H9 (cell line): ENCODE results near the gene EML1. TPM values are rescaled to one million over a fixed set of nuclear protein-coding genes. Genes with fewer than 3 reads are reported as not detected.

Source experiments
- DNase-seq: peaks from one replicate; pipeline ENCODE4 v3.0.0-alpha.2; 2017
- H2AFZ ChIP-seq: one replicate; pipeline ENCODE4 v1.6.1; 2013; ENCODE audit warnings: mild to moderate bottlenecking, low read length, control low read depth, moderate library complexity
- H2AK5ac ChIP-seq: 2 replicates; pipeline ENCODE4 v1.6.1; 2013; ENCODE audit warnings: low read length, control low read depth, mixed read lengths; ENCODE audit not compliant: insufficient read length
- H2BK120ac ChIP-seq: one replicate; pipeline ENCODE4 v1.6.1; 2013; ENCODE audit warnings: low read depth, mild to moderate bottlenecking, low read length, control low read depth, inconsistent platforms; ENCODE audit not compliant: poor library complexity, severe bottlenecking
- H2BK12ac ChIP-seq: 2 replicates; pipeline ENCODE4 v1.6.1; 2013; ENCODE audit warnings: low read length, control low read depth, mixed read lengths, low read depth; ENCODE audit not compliant: insufficient read length
- H2BK15ac ChIP-seq: 2 replicates; pipeline ENCODE4 v1.6.1; 2013; ENCODE audit warnings: low read depth, low read length, control low read depth
- H2BK20ac ChIP-seq: one replicate; pipeline ENCODE4 v1.6.1; 2013; ENCODE audit warnings: low read depth, mild to moderate bottlenecking, low read length, control low read depth, inconsistent platforms; ENCODE audit not compliant: poor library complexity, severe bottlenecking
- H2BK5ac ChIP-seq: 2 replicates; pipeline ENCODE4 v1.6.1; 2013; ENCODE audit warnings: low read length, control low read depth, mixed read lengths; ENCODE audit not compliant: insufficient read length
- H3K14ac ChIP-seq: 2 replicates; pipeline ENCODE4 v1.6.1; 2013; ENCODE audit warnings: low read length, control low read depth; ENCODE audit not compliant: insufficient read depth
- H3K18ac ChIP-seq: 2 replicates; pipeline ENCODE4 v1.6.1; 2013; ENCODE audit warnings: low read depth, mild to moderate bottlenecking, mixed read lengths, low read length, control low read depth; ENCODE audit not compliant: insufficient read length
- H3K23ac ChIP-seq: 2 replicates; pipeline ENCODE4 v1.6.1; 2013; ENCODE audit warnings: low read length, control low read depth, mixed read lengths, low read depth; ENCODE audit not compliant: insufficient read length
- H3K23me2 ChIP-seq: 2 replicates; pipeline ENCODE4 v1.6.1; 2013; ENCODE audit warnings: low read depth, mild to moderate bottlenecking, mixed read lengths, low read length, control low read depth; ENCODE audit not compliant: insufficient read length, poor library complexity, severe bottlenecking
- H3K27ac ChIP-seq: 2 replicates; pipeline ENCODE4 v1.5.1; 2013; ENCODE audit warnings: low read length, control low read depth, mixed read lengths, low read depth; ENCODE audit not compliant: insufficient read length
- H3K27me3 ChIP-seq: 2 replicates; pipeline ENCODE4 v1.6.1; 2013; ENCODE audit warnings: low read length, control low read depth, inconsistent platforms; ENCODE audit not compliant: insufficient read depth
- H3K4ac ChIP-seq: 2 replicates; pipeline ENCODE4 v1.6.1; 2013; ENCODE audit warnings: low read depth, mild to moderate bottlenecking, control low read depth, inconsistent platforms, low read length, moderate library complexity
- H3K4me1 ChIP-seq: 2 replicates; pipeline ENCODE4 v1.6.1; 2013; ENCODE audit warnings: low read length, control low read depth, inconsistent platforms; ENCODE audit not compliant: insufficient read depth
- H3K4me2 ChIP-seq: 2 replicates; pipeline ENCODE4 v1.6.1; 2013; ENCODE audit warnings: low read length, control low read depth, mixed read lengths; ENCODE audit not compliant: insufficient read length, insufficient read depth
- H3K56ac ChIP-seq: 2 replicates; pipeline ENCODE4 v1.6.1; 2013; ENCODE audit warnings: low read depth, mild to moderate bottlenecking, mixed read lengths, low read length, control low read depth; ENCODE audit not compliant: insufficient read length
- H3K79me1 ChIP-seq: 2 replicates; pipeline ENCODE4 v1.6.1; 2013; ENCODE audit warnings: low read depth, mild to moderate bottlenecking, moderate library complexity, low read length, control low read depth, inconsistent platforms; ENCODE audit not compliant: insufficient read depth, poor library complexity, severe bottlenecking
- H3K79me2 ChIP-seq: 2 replicates; pipeline ENCODE4 v1.6.1; 2013; ENCODE audit warnings: low read length, control low read depth, inconsistent platforms; ENCODE audit not compliant: insufficient read depth
- H3K9ac ChIP-seq: 2 replicates; pipeline ENCODE4 v1.6.1; 2013; ENCODE audit warnings: low read length, control low read depth, mixed read lengths; ENCODE audit not compliant: insufficient read length; ENCODE audit errors: extremely low read depth
- H3K9me3 ChIP-seq: one replicate; pipeline ENCODE4 v1.6.1; 2013; ENCODE audit warnings: low read depth, low read length, inconsistent platforms; ENCODE audit not compliant: control insufficient read depth
- H3T11ph ChIP-seq: one replicate; pipeline ENCODE4 v1.6.1; 2013; ENCODE audit warnings: mild to moderate bottlenecking, low read length, control low read depth, inconsistent platforms
- H4K20me1 ChIP-seq: one replicate; pipeline ENCODE4 v1.6.1; 2013; ENCODE audit not compliant: control insufficient read depth, insufficient read length, insufficient read depth
- H4K5ac ChIP-seq: 2 replicates; pipeline ENCODE4 v1.6.1; 2013; ENCODE audit warnings: low read depth, mild to moderate bottlenecking, mixed read lengths, low read length, control low read depth; ENCODE audit not compliant: insufficient read length
- H4K8ac ChIP-seq: replicated peaks from 2 replicates; pipeline ENCODE4 v1.6.1; 2013; ENCODE audit warnings: low read length, control low read depth, mixed read lengths, low read depth; ENCODE audit not compliant: insufficient read length
- H4K91ac ChIP-seq: 2 replicates; pipeline ENCODE4 v1.6.1; 2013; ENCODE audit warnings: low read depth, mild to moderate bottlenecking, moderate library complexity, mixed read lengths, low read length, control low read depth; ENCODE audit not compliant: insufficient read length
- H3K27ac Mint-ChIP-seq, 3 experiments: 2 replicates in 2 of 3; 3 replicates in 1 of 3; pipeline ENCODE4 v1.8.0; 2020 to 2021; ENCODE audit warnings: mixed read lengths in 3 of 3, mild to moderate bottlenecking in 1 of 3, moderate library complexity in 1 of 3
- H3K27me3 Mint-ChIP-seq: 2 replicates; pipeline ENCODE4 v1.8.0; 2021; ENCODE audit warnings: low read depth, mild to moderate bottlenecking, moderate library complexity, mixed read lengths
- H3K36me3 Mint-ChIP-seq, 3 experiments: 2 replicates in 2 of 3; 3 replicates in 1 of 3; pipeline ENCODE4 v1.8.0; 2020 to 2021; ENCODE audit warnings: low read depth in 3 of 3, mixed read lengths in 3 of 3; ENCODE audit not compliant: insufficient read depth in 1 of 3
- H3K4me1 Mint-ChIP-seq, 2 experiments: 2 replicates each; pipeline ENCODE4 v1.8.0; 2020; ENCODE audit warnings: mixed read lengths in 2 of 2
- H3K4me3 Mint-ChIP-seq, 2 experiments: 2 replicates in 1 of 2; 3 replicates in 1 of 2; pipeline ENCODE4 v1.8.0; 2020 to 2021; ENCODE audit warnings: mild to moderate bottlenecking in 2 of 2, mixed read lengths in 2 of 2, moderate library complexity in 1 of 2
- H3K9me3 Mint-ChIP-seq, 2 experiments: 2 replicates in 1 of 2; 3 replicates in 1 of 2; pipeline ENCODE4 v1.8.0; 2020; ENCODE audit warnings: mild to moderate bottlenecking in 2 of 2, mixed read lengths in 2 of 2, moderate library complexity in 1 of 2
- CTCF ChIP-seq: fragments of 200-600 bp; sonication (generic); conservative IDR thresholded peaks from 3 replicates; pipeline ENCODE4 v1.8.0; 2021; ENCODE audit warnings: antibody characterized with exemption, mild to moderate bottlenecking
- WGBS: extraction: QIAGEN DNeasy Blood & Tissue Kit; methylation state at CpG from one replicate; pipeline ENCODE4 v1.1.7; 2013; ENCODE audit warnings: missing lambda C conversion rate, low lambda C conversion rate, mixed read lengths; ENCODE audit not compliant: insufficient read length; ENCODE audit errors: extremely low coverage; 5-methylcytosine and 5-hydroxymethylcytosine counted together
- total RNA-seq: library from RNA; stranded (reverse); gene quantifications from 2 replicates; pipeline ENCODE4 v1.2.1, GENCODE V29; 2021

EML1 gene
- total RNA-seq, 1 experiment from 2014 or later, result 16.7 TPM

GRCh38 chr14:99883866-99884650, 90.8 kb downstream of the EML1 start:
- Histone ChIP-seq H3K23ac (no peak overlapping the region), H2BK5ac (no peak overlapping the region), H3K23me2 (no peaks in the 10 kb centered on the region), H2BK12ac (no peak overlapping the region), H2BK20ac (no peak overlapping the region), H2BK120ac (no peak overlapping the region), H3T11ph (no peak overlapping the region), H3K27ac (no peak overlapping the region), H3K79me1 (no peaks in the 10 kb centered on the region), H3K14ac (no peak overlapping the region), H3K27me3 (no peaks in the 10 kb centered on the region), H3K9me3 (no peaks in the 10 kb centered on the region), H4K91ac (no peak overlapping the region), H2BK15ac (no peak overlapping the region), H2AK5ac (no peak overlapping the region), H4K20me1 (no peaks in the 10 kb centered on the region), H3K4ac (no peak overlapping the region), H4K8ac (no peak overlapping the region), H3K9ac (no peak overlapping the region), H3K56ac (no peak overlapping the region), H3K4me2 (no peak overlapping the region), H4K5ac (no peak overlapping the region), H3K4me1 (no peaks in the 10 kb centered on the region; the same call in 1 of the 2 replicates), H2AFZ (no peak overlapping the region), H3K18ac (no peak overlapping the region), H3K79me2 (no peaks in the 10 kb centered on the region)
- no CpG with 5 or more reads among the region's 9 CpGs for WGBS
- no peak overlapping the region for H3K4me3 Mint-ChIP-seq
- TF ChIP-seq CTCF, result no peak
- H3K27me3 Mint-ChIP-seq, result peaks cover 8% of the 10 kb centered on the region
- DNase-seq, result no peak
- H3K4me1 Mint-ChIP-seq, result peaks cover 49 to 55% of the 10 kb centered on the region in 2 experiments
- peak overlapping the region; percentile 40 to 92 (median 61); a peak in 5 of 7 replicates for H3K27ac Mint-ChIP-seq
- no peaks in the 10 kb centered on the region for H3K9me3 Mint-ChIP-seq
- no peaks in the 10 kb centered on the region; a peak in 2 of 7 replicates for H3K36me3 Mint-ChIP-seq
